HepG2 (cell line): ENCODE results near the gene NIPAL3.

Source experiments
- ARNT2 ChIP-seq: sonication (generic); formaldehyde crosslinking; IDR thresholded peaks from 2 replicates; pipeline ENCODE4 v1.8.0; 2022; ENCODE audit warnings: mild to moderate bottlenecking, low read depth, missing genetic modification reagents, moderate library complexity
- BORCS8-MEF2B ChIP-seq: sonication (generic); formaldehyde crosslinking; IDR thresholded peaks from 2 replicates; pipeline ENCODE4 v1.8.0; 2022; ENCODE audit warnings: mild to moderate bottlenecking, missing genetic modification reagents
- MEIS2 ChIP-seq: sonication (generic); formaldehyde crosslinking; IDR thresholded peaks from 2 replicates; pipeline ENCODE4 v1.9.0; 2021; ENCODE audit warnings: mild to moderate bottlenecking, missing genetic modification reagents
- POLR2A ChIP-seq, 2 experiments: IDR thresholded peaks; 2 replicates each; pipeline ENCODE4 v1.6.1; 2011; ENCODE audit warnings: low read depth in 2 of 2, low read length in 2 of 2, mild to moderate bottlenecking in 1 of 2, moderate library complexity in 1 of 2; ENCODE audit not compliant: insufficient read depth in 1 of 2
- SP4 ChIP-seq: sonication (generic); formaldehyde crosslinking; IDR thresholded peaks from 2 replicates; pipeline ENCODE4 v1.8.1; 2023; ENCODE audit warnings: mild to moderate bottlenecking, missing genetic modification reagents
- ZNF776 ChIP-seq: sonication (generic); formaldehyde crosslinking; IDR thresholded peaks from 2 replicates; pipeline ENCODE4 v1.4.0; 2020; ENCODE audit warnings: mild to moderate bottlenecking, missing genetic modification reagents
- ZNF883 ChIP-seq: sonication (generic); formaldehyde crosslinking; IDR thresholded peaks from 2 replicates; pipeline ENCODE4 v1.5.1; 2020; ENCODE audit warnings: mild to moderate bottlenecking, missing genetic modification reagents; ENCODE audit errors: not compliant biosample characterization
- ZZZ3 ChIP-seq: sonication (generic); formaldehyde crosslinking; IDR thresholded peaks from 2 replicates; pipeline ENCODE4 v1.4.0; 2020; ENCODE audit warnings: missing genetic modification reagents, mild to moderate bottlenecking, borderline replicate concordance
- TF ChIP-seq, protein P1 (sequence below): sonication (generic); formaldehyde crosslinking; IDR thresholded peaks from 2 replicates; pipeline ENCODE4 v1.5.0; 2020; ENCODE audit warnings: mild to moderate bottlenecking, missing genetic modification reagents, moderate library complexity

DNA sequence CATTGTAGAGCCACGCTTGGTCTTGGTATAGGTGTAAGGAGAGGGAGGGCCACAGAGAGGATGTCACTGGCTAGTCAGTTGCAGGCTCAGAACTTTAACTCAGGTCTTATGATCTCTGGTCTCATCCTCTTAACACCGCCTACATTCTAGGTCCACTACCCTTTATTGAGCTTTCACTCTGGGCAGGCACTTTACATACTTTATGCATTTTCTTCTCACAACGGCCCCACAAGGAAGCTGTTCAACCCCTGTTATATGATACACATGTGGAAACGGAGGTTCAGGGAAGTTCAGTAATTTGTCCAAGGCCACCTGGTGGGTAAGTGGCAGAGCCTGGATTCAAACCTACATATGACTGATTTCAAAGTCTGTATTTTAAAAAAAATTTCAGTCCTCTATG, 61.7 kb downstream of the NIPAL3 start:
- TF ChIP-seq, protein P1, sequence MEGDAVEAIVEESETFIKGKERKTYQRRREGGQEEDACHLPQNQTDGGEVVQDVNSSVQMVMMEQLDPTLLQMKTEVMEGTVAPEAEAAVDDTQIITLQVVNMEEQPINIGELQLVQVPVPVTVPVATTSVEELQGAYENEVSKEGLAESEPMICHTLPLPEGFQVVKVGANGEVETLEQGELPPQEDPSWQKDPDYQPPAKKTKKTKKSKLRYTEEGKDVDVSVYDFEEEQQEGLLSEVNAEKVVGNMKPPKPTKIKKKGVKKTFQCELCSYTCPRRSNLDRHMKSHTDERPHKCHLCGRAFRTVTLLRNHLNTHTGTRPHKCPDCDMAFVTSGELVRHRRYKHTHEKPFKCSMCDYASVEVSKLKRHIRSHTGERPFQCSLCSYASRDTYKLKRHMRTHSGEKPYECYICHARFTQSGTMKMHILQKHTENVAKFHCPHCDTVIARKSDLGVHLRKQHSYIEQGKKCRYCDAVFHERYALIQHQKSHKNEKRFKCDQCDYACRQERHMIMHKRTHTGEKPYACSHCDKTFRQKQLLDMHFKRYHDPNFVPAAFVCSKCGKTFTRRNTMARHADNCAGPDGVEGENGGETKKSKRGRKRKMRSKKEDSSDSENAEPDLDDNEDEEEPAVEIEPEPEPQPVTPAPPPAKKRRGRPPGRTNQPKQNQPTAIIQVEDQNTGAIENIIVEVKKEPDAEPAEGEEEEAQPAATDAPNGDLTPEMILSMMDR (CRISPR knock-in tag): no peak
- TF ChIP-seq BORCS8-MEF2B (no peak), SP4 (no peak), POLR2A (IDR thresholded peaks at IDR 0.05; ENCODE audit: insufficient read depth in 1 of 2, low read depth in 2 of 2, low read length in 2 of 2) (no peak), ZNF883 (CRISPR knock-in tag) (no peak), MEIS2 (no peak), ZZZ3 (CRISPR knock-in tag) (no peak), ZNF776 (no peak), ARNT2 (no peak)
